Measurements from ENCODE around the gene PSG5. TPM values are rescaled to one million over a fixed set of nuclear protein-coding genes. Genes with fewer than 3 reads are reported as not detected.
"Not testable (repeated sequence)": the region's sequence is repeated elsewhere in the genome, so short reads cannot be mapped to it uniquely, and the experiment has no call there.

Gene PSG5
- polyA plus RNA-seq, 1 donor, result not detected

GRCh38 chr19:43181869-43182771 lies 4.2 kb downstream of the PSG5 start:
- not testable (repeated sequence) for DNase-seq; H3K27me3 ChIP-seq (ENCODE audit: control insufficient read depth, insufficient read depth, low read length); H3K27ac ChIP-seq (ENCODE audit: low read length); H3K4me1 ChIP-seq (ENCODE audit: control insufficient read depth, insufficient read depth, low read length); H3K36me3 ChIP-seq (ENCODE audit: control insufficient read depth, insufficient read depth, low read length); H3K9me3 ChIP-seq (ENCODE audit: control insufficient read depth, low read depth, low read length); H3K4me3 ChIP-seq (ENCODE audit: low read length)
- no CpG with 5 or more reads among the region's 4 CpGs for WGBS (ENCODE audit: insufficient coverage, low lambda C conversion rate)

- not testable (repeated sequence) for H3K27ac ChIP-seq (ENCODE audit: low read length); H3K4me1 ChIP-seq (ENCODE audit: control insufficient read depth, insufficient read depth, low read length); H3K9me3 ChIP-seq (ENCODE audit: control insufficient read depth, low read depth, low read length); H3K4me3 ChIP-seq (ENCODE audit: low read length); H3K27me3 ChIP-seq (ENCODE audit: control insufficient read depth, insufficient read depth, low read length); H3K36me3 ChIP-seq (ENCODE audit: control insufficient read depth, insufficient read depth, low read length); DNase-seq
- no CpG with 5 or more reads among the region's 1 CpG for WGBS (ENCODE audit: insufficient coverage, low lambda C conversion rate)
These were observed 6.7 kb downstream of the PSG5 start for GRCh38 chr19:43179569-43180147.

- not testable (repeated sequence) for H3K27me3 ChIP-seq (ENCODE audit: control insufficient read depth, insufficient read depth, low read length); H3K4me3 ChIP-seq (ENCODE audit: low read length); H3K9me3 ChIP-seq (ENCODE audit: control insufficient read depth, low read depth, low read length); DNase-seq; H3K36me3 ChIP-seq (ENCODE audit: control insufficient read depth, insufficient read depth, low read length); H3K4me1 ChIP-seq (ENCODE audit: control insufficient read depth, insufficient read depth, low read length); H3K27ac ChIP-seq (ENCODE audit: low read length)
- WGBS (ENCODE audit: insufficient coverage, low lambda C conversion rate), result no CpG with 5 or more reads among the region's 3 CpGs
These were observed 7.8 kb downstream of the PSG5 start for GRCh38 chr19:43178577-43178976.

- not testable (repeated sequence) for H3K36me3 ChIP-seq (ENCODE audit: control insufficient read depth, insufficient read depth, low read length); H3K27me3 ChIP-seq (ENCODE audit: control insufficient read depth, insufficient read depth, low read length); H3K4me3 ChIP-seq (ENCODE audit: low read length); H3K9me3 ChIP-seq (ENCODE audit: control insufficient read depth, low read depth, low read length); DNase-seq; H3K27ac ChIP-seq (ENCODE audit: low read length); H3K4me1 ChIP-seq (ENCODE audit: control insufficient read depth, insufficient read depth, low read length)
- WGBS (ENCODE audit: insufficient coverage, low lambda C conversion rate), result 100% methylated on average over 1 of the region's 3 CpGs
These were observed 20.4 kb downstream of the PSG5 start for GRCh38 chr19:43165906-43166305.

GRCh38 chr19:43163135-43163534 lies 23.2 kb downstream of the PSG5 start:
- H3K4me1 ChIP-seq (ENCODE audit: control insufficient read depth, insufficient read depth, low read length); H3K27me3 ChIP-seq (ENCODE audit: control insufficient read depth, insufficient read depth, low read length); H3K4me3 ChIP-seq (ENCODE audit: low read length); H3K9me3 ChIP-seq (ENCODE audit: control insufficient read depth, low read depth, low read length); DNase-seq; H3K27ac ChIP-seq (ENCODE audit: low read length); H3K36me3 ChIP-seq (ENCODE audit: control insufficient read depth, insufficient read depth, low read length): not testable (repeated sequence)
- WGBS (ENCODE audit: insufficient coverage, low lambda C conversion rate), result 82% methylated on average over 1 of the region's 3 CpGs

- H3K4me1 ChIP-seq (ENCODE audit: control insufficient read depth, insufficient read depth, low read length); H3K27ac ChIP-seq (ENCODE audit: low read length); H3K4me3 ChIP-seq (ENCODE audit: low read length); DNase-seq; H3K36me3 ChIP-seq (ENCODE audit: control insufficient read depth, insufficient read depth, low read length); H3K9me3 ChIP-seq (ENCODE audit: control insufficient read depth, low read depth, low read length); H3K27me3 ChIP-seq (ENCODE audit: control insufficient read depth, insufficient read depth, low read length): not testable (repeated sequence)
- no CpG with 5 or more reads among the region's 2 CpGs for WGBS (ENCODE audit: insufficient coverage, low lambda C conversion rate)
These were observed 24.1 kb downstream of the PSG5 start for GRCh38 chr19:43162261-43162660.

GRCh38 chr19:43152214-43152613 lies 34.1 kb downstream of the PSG5 start:
- H3K36me3 ChIP-seq (ENCODE audit: control insufficient read depth, insufficient read depth, low read length), result no peaks in the 10 kb centered on the region
- H3K27ac ChIP-seq (ENCODE audit: low read length), result no peak overlapping the region
- H3K9me3 ChIP-seq (ENCODE audit: control insufficient read depth, low read depth, low read length), result no peaks in the 10 kb centered on the region
- H3K27me3 ChIP-seq (ENCODE audit: control insufficient read depth, insufficient read depth, low read length), result no peaks in the 10 kb centered on the region
- DNase-seq, result no peak
- H3K4me1 ChIP-seq (ENCODE audit: control insufficient read depth, insufficient read depth, low read length), result no peaks in the 10 kb centered on the region
- H3K4me3 ChIP-seq (ENCODE audit: low read length), result no peak overlapping the region
- WGBS (ENCODE audit: insufficient coverage, low lambda C conversion rate), result no CpG with 5 or more reads among the region's 4 CpGs

GRCh38 chr19:43149788-43150187 lies 36.5 kb downstream of the PSG5 start:
- H3K4me3 ChIP-seq (ENCODE audit: low read length); DNase-seq; H3K36me3 ChIP-seq (ENCODE audit: control insufficient read depth, insufficient read depth, low read length); H3K9me3 ChIP-seq (ENCODE audit: control insufficient read depth, low read depth, low read length); H3K27me3 ChIP-seq (ENCODE audit: control insufficient read depth, insufficient read depth, low read length); H3K4me1 ChIP-seq (ENCODE audit: control insufficient read depth, insufficient read depth, low read length); H3K27ac ChIP-seq (ENCODE audit: low read length): not testable (repeated sequence)
- WGBS (ENCODE audit: insufficient coverage, low lambda C conversion rate), result 81% methylated on average over 3 of the region's 7 CpGs

GRCh38 chr19:43148233-43148632 lies 38.1 kb downstream of the PSG5 start:
- Histone ChIP-seq H3K27ac (ENCODE audit: low read length) (no peak overlapping the region), H3K9me3 (ENCODE audit: control insufficient read depth, low read depth, low read length) (no peaks in the 10 kb centered on the region), H3K4me3 (ENCODE audit: low read length) (no peak overlapping the region), H3K4me1 (ENCODE audit: control insufficient read depth, insufficient read depth, low read length) (no peaks in the 10 kb centered on the region), H3K27me3 (ENCODE audit: control insufficient read depth, insufficient read depth, low read length) (no peaks in the 10 kb centered on the region), H3K36me3 (ENCODE audit: control insufficient read depth, insufficient read depth, low read length) (no peaks in the 10 kb centered on the region)
- no peak for DNase-seq
- no CpG with 5 or more reads among the region's 1 CpG for WGBS (ENCODE audit: insufficient coverage, low lambda C conversion rate)

- H3K9me3 ChIP-seq (ENCODE audit: control insufficient read depth, low read depth, low read length); H3K4me1 ChIP-seq (ENCODE audit: control insufficient read depth, insufficient read depth, low read length); H3K27me3 ChIP-seq (ENCODE audit: control insufficient read depth, insufficient read depth, low read length); H3K27ac ChIP-seq (ENCODE audit: low read length); DNase-seq; H3K36me3 ChIP-seq (ENCODE audit: control insufficient read depth, insufficient read depth, low read length); H3K4me3 ChIP-seq (ENCODE audit: low read length): not testable (repeated sequence)
- WGBS (ENCODE audit: insufficient coverage, low lambda C conversion rate), result no CpG with 5 or more reads among the region's 1 CpG
These were observed 44.6 kb downstream of the PSG5 start for GRCh38 chr19:43141763-43142162.

GRCh38 chr19:43132696-43133095 lies 53.6 kb downstream of the PSG5 start:
- Histone ChIP-seq H3K36me3 (ENCODE audit: control insufficient read depth, insufficient read depth, low read length) (no peaks in the 10 kb centered on the region), H3K27me3 (ENCODE audit: control insufficient read depth, insufficient read depth, low read length) (no peaks in the 10 kb centered on the region), H3K27ac (ENCODE audit: low read length) (no peak overlapping the region), H3K4me1 (ENCODE audit: control insufficient read depth, insufficient read depth, low read length) (no peaks in the 10 kb centered on the region), H3K4me3 (ENCODE audit: low read length) (no peak overlapping the region), H3K9me3 (ENCODE audit: control insufficient read depth, low read depth, low read length) (no peaks in the 10 kb centered on the region)
- 100% methylated on average over 2 of the region's 6 CpGs for WGBS (ENCODE audit: insufficient coverage, low lambda C conversion rate)
- no peak for DNase-seq
